Spleen (tissue), 7 donors: Measurements from ENCODE around the gene KCNAB2.

Experiments used
- POLR2A ChIP-seq, 3 donors: fragments of 450-650 bp; IDR thresholded peaks; one replicate each; pipeline ENCODE4 v1.5.1; 2017; ENCODE audit warnings: antibody characterized with exemption in 3 of 3, mild to moderate bottlenecking in 1 of 3
- TF ChIP-seq, protein P1 (sequence below), 11 experiments: fragments of 200-600 bp in 7 of 11; fragments of 450-650 bp in 4 of 11; sonication (generic) in 4 of 11; IDR thresholded peaks in 8 of 11; conservative IDR thresholded peaks in 3 of 11; 1 replicate in 7 of 11; 2 replicates in 4 of 11; pipeline versions ENCODE4 v1.4.0 to v1.8.0; 2016 to 2021; ENCODE audit warnings: antibody characterized with exemption in 11 of 11, inconsistent platforms in 4 of 11, mild to moderate bottlenecking in 1 of 11
- donor health status: DM: no; HTN: no; CAD: no; lungs with moderate emphysema.
- donor health status: DM: no; HTN: no; CAD: no.
- donor health status: DM: no; HTN: no; CAD: no.

DNA sequence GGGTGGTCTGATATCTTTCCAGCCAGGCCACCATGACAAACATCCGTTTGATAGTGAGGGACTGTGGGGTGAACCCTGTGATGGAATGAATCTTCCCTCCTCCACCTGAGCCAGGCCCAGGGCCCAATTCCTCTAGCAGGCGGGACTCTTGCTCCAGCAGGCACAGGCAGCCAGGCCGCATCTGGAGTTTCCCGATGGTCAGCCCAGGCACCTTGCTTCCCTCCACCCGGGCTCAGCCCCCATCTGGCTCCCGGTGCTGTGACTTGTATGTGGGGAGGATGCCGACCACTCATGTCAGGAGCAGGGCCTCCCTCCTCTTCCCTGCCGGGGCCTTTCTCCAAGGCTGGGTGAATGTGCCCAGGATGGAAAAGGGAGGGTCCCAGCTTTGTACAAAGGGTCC, 21.0 kb downstream of the KCNAB2 start:
- TF ChIP-seq, protein P1, sequence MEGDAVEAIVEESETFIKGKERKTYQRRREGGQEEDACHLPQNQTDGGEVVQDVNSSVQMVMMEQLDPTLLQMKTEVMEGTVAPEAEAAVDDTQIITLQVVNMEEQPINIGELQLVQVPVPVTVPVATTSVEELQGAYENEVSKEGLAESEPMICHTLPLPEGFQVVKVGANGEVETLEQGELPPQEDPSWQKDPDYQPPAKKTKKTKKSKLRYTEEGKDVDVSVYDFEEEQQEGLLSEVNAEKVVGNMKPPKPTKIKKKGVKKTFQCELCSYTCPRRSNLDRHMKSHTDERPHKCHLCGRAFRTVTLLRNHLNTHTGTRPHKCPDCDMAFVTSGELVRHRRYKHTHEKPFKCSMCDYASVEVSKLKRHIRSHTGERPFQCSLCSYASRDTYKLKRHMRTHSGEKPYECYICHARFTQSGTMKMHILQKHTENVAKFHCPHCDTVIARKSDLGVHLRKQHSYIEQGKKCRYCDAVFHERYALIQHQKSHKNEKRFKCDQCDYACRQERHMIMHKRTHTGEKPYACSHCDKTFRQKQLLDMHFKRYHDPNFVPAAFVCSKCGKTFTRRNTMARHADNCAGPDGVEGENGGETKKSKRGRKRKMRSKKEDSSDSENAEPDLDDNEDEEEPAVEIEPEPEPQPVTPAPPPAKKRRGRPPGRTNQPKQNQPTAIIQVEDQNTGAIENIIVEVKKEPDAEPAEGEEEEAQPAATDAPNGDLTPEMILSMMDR (IDR thresholded peaks at IDR 0.05 in 8 of 11, conservative IDR thresholded peaks at IDR 0.05 in 3 of 11), result no peak
- TF ChIP-seq POLR2A (IDR thresholded peaks at IDR 0.05), result no peak
